D721Med (cell line): Measurements from ENCODE around the gene KIAA1328.
A peak's percentile ranks its signal among the peaks of the same experiment; 100 is the strongest.

Source experiments
- DNase-seq: peaks from one replicate; pipeline ENCODE4 v3.0.0; 2011; ENCODE audit warnings: low spot score; ENCODE audit not compliant: insufficient read length
- FAIRE-seq: peaks from 2 replicates; lab custom pipeline; 2011; peaks lifted over from hg19 to GRCh38; lab: Jason Lieb, UNC
- CTCF ChIP-seq: IDR thresholded peaks from 2 replicates; pipeline ENCODE4 v1.5.1; 2012; ENCODE audit warnings: mild to moderate bottlenecking, control low read depth; ENCODE audit not compliant: insufficient read depth; ENCODE audit errors: missing control alignments

The KIAA1328 gene

GRCh38 chr18:36828630-36829361, at the start of gene KIAA1328, which contains the start of gene TPGS2:
TSS of gene KIAA1328 (plus strand) at chr18:36829127. CDS start at chr18:36829139, 12 bp downstream.
TSS of gene TPGS2 (minus strand) at chr18:36829002. CDS start at chr18:36828767, 235 bp downstream.
- DNase-seq, result peak; percentile 93
- FAIRE-seq, result no peak
- peak; percentile 46 for TF ChIP-seq CTCF

- no peak for TF ChIP-seq CTCF
- DNase-seq (no peak), FAIRE-seq (no peak)
These were observed 48.2 kb upstream of the KIAA1328 start for GRCh38 chr18:36780748-36781147.

DNA sequence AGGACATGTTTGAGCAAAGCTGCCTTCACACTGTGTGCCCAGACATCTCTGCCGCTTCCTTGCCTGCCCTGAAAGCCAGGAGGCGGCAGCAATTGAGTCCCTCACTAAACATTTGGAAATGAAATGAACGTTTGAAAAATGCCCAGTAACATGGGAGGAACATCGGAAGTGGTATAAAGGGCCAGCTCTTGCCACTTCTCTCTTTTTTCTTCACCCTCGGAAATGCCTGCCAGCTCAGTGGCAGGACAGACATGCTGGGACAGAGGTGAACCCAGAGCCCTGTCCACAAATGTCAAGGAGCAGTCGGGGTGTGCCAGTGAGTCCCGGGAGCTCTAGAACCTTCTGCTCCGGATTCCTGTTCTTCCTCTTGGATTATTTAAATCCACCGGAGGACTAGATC, 46.2 kb upstream of the KIAA1328 start:
- no peak for TF ChIP-seq CTCF
- FAIRE-seq (no peak), DNase-seq (no peak)

- TF ChIP-seq CTCF, result no peak
- DNase-seq, result no peak
- FAIRE-seq, result peak; percentile 84
These were observed 45.1 kb upstream of the KIAA1328 start for GRCh38 chr18:36783792-36784191.

GRCh38 chr18:36786686-36787085, 42.2 kb upstream of the KIAA1328 start:
- DNase-seq (no peak), FAIRE-seq (no peak)
- no peak for TF ChIP-seq CTCF

- FAIRE-seq (peak; percentile 44), DNase-seq (no peak)
- no peak for TF ChIP-seq CTCF
These were observed 36.2 kb upstream of the KIAA1328 start for GRCh38 chr18:36792634-36793283.
